GM12872 (cell line): Measurements from ENCODE around the gene ZC3H12D.

Source experiments
- TF ChIP-seq, protein P1 (sequence below): IDR thresholded peaks from 3 replicates; pipeline ENCODE4 v1.5.1; 2011; ENCODE audit warnings: low read depth, mild to moderate bottlenecking, low read length, moderate library complexity; ENCODE audit not compliant: insufficient read depth

The ZC3H12D gene

DNA sequence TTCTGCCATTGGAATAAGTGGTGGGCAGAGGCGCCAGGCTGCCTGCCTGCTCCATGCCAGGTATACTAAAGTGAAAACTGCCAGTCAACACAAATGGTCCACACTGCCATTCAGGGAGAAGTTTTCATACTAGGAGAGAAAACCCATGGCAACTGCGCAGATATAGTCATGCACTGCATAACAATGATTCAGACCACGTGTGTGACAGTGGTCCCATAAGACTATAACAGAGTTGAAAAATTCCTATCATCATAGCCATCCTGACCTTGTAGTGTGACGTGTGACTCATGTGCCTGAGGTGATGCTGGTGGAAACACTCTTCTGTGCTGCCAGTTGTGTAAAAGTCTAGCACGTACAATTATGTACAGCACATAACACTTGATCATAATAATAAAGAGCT is 25.1 kb downstream of the ZC3H12D start:
- TF ChIP-seq, protein P1, sequence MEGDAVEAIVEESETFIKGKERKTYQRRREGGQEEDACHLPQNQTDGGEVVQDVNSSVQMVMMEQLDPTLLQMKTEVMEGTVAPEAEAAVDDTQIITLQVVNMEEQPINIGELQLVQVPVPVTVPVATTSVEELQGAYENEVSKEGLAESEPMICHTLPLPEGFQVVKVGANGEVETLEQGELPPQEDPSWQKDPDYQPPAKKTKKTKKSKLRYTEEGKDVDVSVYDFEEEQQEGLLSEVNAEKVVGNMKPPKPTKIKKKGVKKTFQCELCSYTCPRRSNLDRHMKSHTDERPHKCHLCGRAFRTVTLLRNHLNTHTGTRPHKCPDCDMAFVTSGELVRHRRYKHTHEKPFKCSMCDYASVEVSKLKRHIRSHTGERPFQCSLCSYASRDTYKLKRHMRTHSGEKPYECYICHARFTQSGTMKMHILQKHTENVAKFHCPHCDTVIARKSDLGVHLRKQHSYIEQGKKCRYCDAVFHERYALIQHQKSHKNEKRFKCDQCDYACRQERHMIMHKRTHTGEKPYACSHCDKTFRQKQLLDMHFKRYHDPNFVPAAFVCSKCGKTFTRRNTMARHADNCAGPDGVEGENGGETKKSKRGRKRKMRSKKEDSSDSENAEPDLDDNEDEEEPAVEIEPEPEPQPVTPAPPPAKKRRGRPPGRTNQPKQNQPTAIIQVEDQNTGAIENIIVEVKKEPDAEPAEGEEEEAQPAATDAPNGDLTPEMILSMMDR, result no peak

DNA sequence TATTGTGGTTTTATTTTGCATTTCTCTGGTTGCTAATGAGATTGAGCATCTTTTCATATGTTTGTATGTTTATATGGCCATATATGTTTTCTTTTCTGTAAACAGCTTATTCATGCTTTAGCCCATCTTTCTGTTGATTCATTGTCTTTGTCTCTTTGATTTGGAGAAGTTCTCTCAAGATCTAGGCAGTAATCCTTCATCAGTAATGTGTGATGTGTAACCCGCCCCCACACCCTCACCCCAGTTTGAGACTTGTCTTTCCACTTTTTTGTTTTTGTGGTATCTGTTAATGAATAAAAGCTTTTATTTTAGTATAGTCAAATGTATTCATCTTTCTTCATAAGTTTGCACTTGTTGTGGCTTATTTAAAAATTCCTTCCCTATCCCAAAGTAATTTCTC is 26.0 kb downstream of the ZC3H12D start:
- TF ChIP-seq, protein P1, result no peak

DNA sequence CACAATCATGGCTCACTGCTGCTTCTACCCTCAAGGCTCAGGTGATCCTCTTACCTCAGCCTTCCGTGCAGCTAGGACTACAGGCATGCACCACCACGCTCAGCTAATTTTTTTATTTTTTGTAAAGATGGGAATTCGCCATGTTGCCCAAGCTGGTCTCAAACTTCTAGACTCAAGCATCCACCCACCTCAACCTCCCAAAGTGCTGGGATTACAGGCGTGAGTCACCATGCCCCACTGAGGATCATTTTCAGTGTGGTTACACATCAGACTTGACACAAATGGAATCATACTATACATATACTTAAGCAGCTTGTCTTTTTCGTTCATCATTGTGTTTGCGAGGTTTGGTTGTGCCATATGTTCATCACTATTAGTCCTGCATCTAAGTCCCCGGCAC is 26.6 kb downstream of the ZC3H12D start:
- TF ChIP-seq, protein P1, result no peak

DNA sequence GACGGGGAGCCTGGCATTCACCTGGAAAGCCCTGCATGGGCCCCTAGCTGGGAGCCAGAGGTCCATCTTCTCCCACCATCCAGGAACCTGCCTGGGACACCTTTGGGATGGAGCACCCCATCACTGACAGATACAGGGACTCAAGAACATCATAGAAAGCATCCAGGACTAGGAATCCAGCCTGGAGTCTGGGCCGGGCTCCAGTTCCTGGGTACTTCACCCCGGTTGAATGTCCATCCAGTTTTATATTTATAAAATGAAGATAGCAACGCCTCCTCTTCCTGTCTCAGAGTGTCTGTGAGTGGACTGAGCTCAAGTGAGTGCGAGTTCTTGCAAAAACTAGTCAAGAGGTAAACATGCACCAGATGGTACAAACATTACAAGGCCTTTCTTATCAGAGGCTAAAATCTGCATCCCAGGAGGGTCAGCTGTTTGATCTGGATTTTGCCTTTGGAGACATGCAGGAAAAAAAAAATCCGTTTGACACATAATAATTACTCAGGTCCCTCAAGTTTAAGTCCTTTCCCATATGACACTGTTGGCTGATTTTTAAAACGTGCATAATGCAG is 27.4 kb downstream of the ZC3H12D start:
- TF ChIP-seq, protein P1, result no peak

DNA sequence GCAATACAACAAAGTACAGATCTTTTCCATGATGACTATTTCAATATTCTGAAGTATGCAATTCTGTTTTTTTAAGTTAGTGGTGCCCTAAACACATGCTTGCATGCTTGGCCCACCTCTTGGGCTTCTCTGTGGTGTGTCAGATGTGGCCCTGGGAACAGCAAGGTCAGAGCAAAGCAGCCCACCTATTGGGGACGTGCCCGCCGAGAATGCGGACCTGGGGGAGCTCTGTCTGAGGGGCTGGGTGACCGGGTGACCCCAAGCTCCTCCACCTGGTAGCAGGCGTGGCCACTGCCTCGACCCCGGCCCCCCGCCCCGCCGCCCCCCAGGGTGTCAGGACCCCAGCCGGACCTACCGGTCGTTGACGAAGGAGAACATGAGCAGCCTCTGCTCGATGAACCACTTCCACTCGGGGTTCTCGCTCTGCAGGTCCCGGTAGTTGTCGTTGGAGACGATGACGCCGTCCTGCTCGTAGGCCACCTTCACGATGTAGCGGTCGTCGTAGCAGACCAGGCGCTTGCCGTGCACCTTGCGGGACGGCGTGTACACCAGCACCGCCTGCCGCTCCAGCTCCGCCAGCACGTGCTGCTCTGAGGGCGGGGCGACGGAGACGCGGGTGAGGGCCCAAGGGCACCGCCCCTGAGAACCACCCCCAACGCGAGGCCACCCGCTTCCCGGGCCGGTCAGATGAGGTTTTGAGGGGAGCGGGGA is 28.3 kb downstream of the ZC3H12D start:
- TF ChIP-seq, protein P1, result no peak

DNA sequence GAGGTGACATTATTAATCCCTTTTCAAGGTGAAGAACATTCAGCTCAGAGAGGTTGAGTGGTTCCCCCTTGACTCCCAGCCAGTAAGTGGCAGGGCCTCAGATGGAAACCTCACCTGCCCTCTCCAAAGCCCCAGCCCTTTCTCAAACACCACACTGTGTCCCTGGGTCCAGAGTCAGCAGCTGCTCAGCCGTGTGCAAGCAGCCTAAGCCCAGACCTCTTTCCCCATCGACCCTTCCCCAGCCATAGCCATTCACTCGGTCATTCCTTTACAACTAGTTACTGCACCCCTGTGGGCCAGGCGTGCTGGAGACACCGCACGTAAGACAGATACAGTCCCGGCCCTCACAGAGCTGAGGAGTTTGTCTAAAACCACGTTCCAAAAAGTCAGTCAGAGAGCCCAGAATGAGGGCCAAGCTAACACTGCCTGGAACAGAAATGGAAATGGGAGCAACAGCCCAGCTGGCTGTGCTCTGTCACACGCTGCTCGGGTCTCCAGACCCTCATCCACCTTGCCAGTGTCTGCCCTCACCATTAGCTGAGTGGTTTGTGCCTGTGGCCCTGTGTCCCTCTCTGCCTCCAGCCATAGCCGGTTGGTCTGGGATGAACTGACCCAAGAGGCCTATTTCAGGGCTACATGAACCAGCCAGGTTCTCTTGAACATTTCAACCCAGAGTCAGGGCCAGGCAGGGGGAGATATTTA is 29.6 kb downstream of the ZC3H12D start:
- TF ChIP-seq, protein P1, result no peak

DNA sequence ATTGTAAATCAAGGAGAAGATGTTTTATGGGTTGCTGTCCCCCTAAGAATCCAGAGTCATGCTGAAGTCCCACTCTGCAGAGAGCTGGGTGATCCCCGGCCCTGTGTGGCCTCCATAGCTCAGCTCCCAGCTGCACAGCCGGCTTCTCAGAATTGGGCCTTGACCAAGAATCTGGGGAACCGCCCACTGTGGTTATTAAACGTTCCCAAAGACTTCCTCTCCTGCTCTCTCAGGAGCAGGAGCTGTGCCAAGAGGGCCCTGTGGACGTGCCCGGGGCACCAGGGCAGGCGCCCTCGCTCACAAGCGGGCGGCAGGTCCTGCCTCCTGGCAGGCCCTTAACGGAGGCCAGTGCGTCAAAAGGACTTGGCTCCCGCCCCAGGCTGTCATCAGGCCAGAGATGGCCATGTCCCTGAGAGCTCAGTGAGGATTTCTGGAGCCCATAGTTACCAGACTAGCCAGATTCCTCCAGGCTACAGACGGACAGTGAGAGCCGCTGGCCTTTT is 30.4 kb downstream of the ZC3H12D start:
- TF ChIP-seq, protein P1, result no peak
